HG03432 (cell line): ENCODE data around the gene ZDHHC3.
"Not testable (repeated sequence)": the region's sequence is repeated elsewhere in the genome, so short reads cannot be mapped to it uniquely, and the experiment has no call there.

ENCODE experiments used
- ATAC-seq: cut with Tn5 transposase; IDR thresholded peaks from one replicate; pipeline ENCODE4 v1.9.1; 2021; ENCODE audit warnings: mild to moderate bottlenecking, moderate library complexity; ENCODE audit not compliant: unreplicated experiment

ZDHHC3 gene

GRCh38 chr3:44966795-44967278 is 9.1 kb downstream of the ZDHHC3 start:
- no peak for ATAC-seq

GRCh38 chr3:44965165-44965564 is 10.8 kb downstream of the ZDHHC3 start:
- ATAC-seq = no peak

GRCh38 chr3:44963571-44964325 is 12.2 kb downstream of the ZDHHC3 start:
- no peak for ATAC-seq

GRCh38 chr3:44962621-44963393 is 13.2 kb downstream of the ZDHHC3 start:
- ATAC-seq = no peak

- ATAC-seq = no peak
Measured at GRCh38 chr3:44961888-44962287, 14.1 kb downstream of the ZDHHC3 start.

GRCh38 chr3:44960387-44961026 is 15.5 kb downstream of the ZDHHC3 start:
- ATAC-seq = peak; percentile 77

GRCh38 chr3:44958386-44958785 is 17.6 kb downstream of the ZDHHC3 start:
- no peak for ATAC-seq

GRCh38 chr3:44957986-44958385 is 18.0 kb downstream of the ZDHHC3 start:
- ATAC-seq = no peak

- no peak for ATAC-seq
Measured at GRCh38 chr3:44955917-44956316, 20.1 kb downstream of the ZDHHC3 start.

GRCh38 chr3:44954962-44955361 is 21.0 kb downstream of the ZDHHC3 start:
- ATAC-seq = peak; percentile 83

GRCh38 chr3:44954304-44954703 is 21.7 kb downstream of the ZDHHC3 start:
- ATAC-seq = no peak

GRCh38 chr3:44952689-44953088 is 23.3 kb downstream of the ZDHHC3 start:
- ATAC-seq = no peak

GRCh38 chr3:44950275-44950734 is 25.7 kb downstream of the ZDHHC3 start:
- ATAC-seq = no peak

GRCh38 chr3:44949770-44950169 is 26.2 kb downstream of the ZDHHC3 start:
- ATAC-seq = not testable (repeated sequence)

- no peak for ATAC-seq
Measured at GRCh38 chr3:44948239-44948638, 27.7 kb downstream of the ZDHHC3 start.

GRCh38 chr3:44942202-44942921 is 33.6 kb downstream of the ZDHHC3 start:
- no peak for ATAC-seq

GRCh38 chr3:44939581-44940036 is 36.4 kb downstream of the ZDHHC3 start:
- ATAC-seq = no peak

- no peak for ATAC-seq
Measured at GRCh38 chr3:44932986-44933944, 42.7 kb downstream of the ZDHHC3 start.

GRCh38 chr3:44932271-44932670 is 43.7 kb downstream of the ZDHHC3 start:
- ATAC-seq = no peak

GRCh38 chr3:44931791-44932190 is 44.2 kb downstream of the ZDHHC3 start:
- no peak for ATAC-seq
